Endodermal cell (in vitro differentiated cells): ENCODE measurements around the gene ANKFN1. TPM values are rescaled to one million over a fixed set of nuclear protein-coding genes. Genes with fewer than 3 reads are reported as not detected.

Experiments
- DNase-seq: peaks from one replicate; pipeline ENCODE4 v3.0.0-alpha.2; 2017
- H3K27ac ChIP-seq: 2 replicates; pipeline ENCODE4 v1.5.1; 2013; ENCODE audit warnings: mild to moderate bottlenecking, low read depth, low read length, moderate library complexity
- H3K27me3 ChIP-seq: 2 replicates; pipeline ENCODE4 v1.6.1; 2013; ENCODE audit warnings: mild to moderate bottlenecking, low read length, moderate library complexity; ENCODE audit not compliant: insufficient read depth, control insufficient read depth, poor library complexity, severe bottlenecking
- H3K36me3 ChIP-seq: 2 replicates; pipeline ENCODE4 v1.7.0; 2013; ENCODE audit warnings: mild to moderate bottlenecking, low read length, moderate library complexity; ENCODE audit not compliant: control insufficient read depth, insufficient read depth
- H3K4me1 ChIP-seq: one replicate; pipeline ENCODE4 v1.7.0; 2013; ENCODE audit warnings: low read length; ENCODE audit not compliant: control insufficient read depth, insufficient read depth
- H3K4me3 ChIP-seq: 2 replicates; pipeline ENCODE4 v1.5.1; 2013; ENCODE audit warnings: mild to moderate bottlenecking, low read length, moderate library complexity
- H3K9ac ChIP-seq: 2 replicates; pipeline ENCODE4 v1.6.1; 2013; ENCODE audit warnings: mild to moderate bottlenecking, low read length, moderate library complexity; ENCODE audit not compliant: poor library complexity, severe bottlenecking; ENCODE audit errors: extremely low read depth
- H3K9me3 ChIP-seq: 2 replicates; pipeline ENCODE4 v1.6.1; 2013; ENCODE audit warnings: mild to moderate bottlenecking, low read length, moderate library complexity; ENCODE audit not compliant: control insufficient read depth
- H3K27ac Mint-ChIP-seq: 2 replicates; pipeline ENCODE4 v1.8.0; 2020; ENCODE audit warnings: mixed read lengths
- H3K27me3 Mint-ChIP-seq: 2 replicates; pipeline ENCODE4 v1.8.0; 2021; ENCODE audit warnings: mild to moderate bottlenecking, mixed read lengths; ENCODE audit not compliant: insufficient read depth
- H3K36me3 Mint-ChIP-seq: 2 replicates; pipeline ENCODE4 v1.8.0; 2020; ENCODE audit warnings: low read depth, mixed read lengths
- H3K4me1 Mint-ChIP-seq: 2 replicates; pipeline ENCODE4 v1.8.0; 2020; ENCODE audit warnings: mixed read lengths
- H3K4me3 Mint-ChIP-seq: 2 replicates; pipeline ENCODE4 v1.8.0; 2020; ENCODE audit warnings: mild to moderate bottlenecking, moderate library complexity, mixed read lengths
- H3K9me3 Mint-ChIP-seq: 2 replicates; pipeline ENCODE4 v1.8.0; 2020; ENCODE audit warnings: mild to moderate bottlenecking, mixed read lengths
- CTCF ChIP-seq: fragments of 200-600 bp; sonication (generic); conservative IDR thresholded peaks from 2 replicates; pipeline ENCODE4 v1.5.0; 2021; ENCODE audit warnings: antibody characterized with exemption, mild to moderate bottlenecking
- WGBS, 2 experiments: methylation state at CpG; one replicate each; pipeline versions ENCODE4 v1.1.5 to v1.1.7; 2013; ENCODE audit warnings: missing lambda C conversion rate in 2 of 2, mixed read lengths in 1 of 2; ENCODE audit not compliant: insufficient coverage in 1 of 2, insufficient read length in 1 of 2; 5-methylcytosine and 5-hydroxymethylcytosine counted together
- long read RNA-seq, 4 experiments: library from polyadenylated mRNA in 2 of 4; library from RNA in 1 of 4; library from capped mRNA in 1 of 4; stranded (forward) in 3 of 4; unstranded in 1 of 4; transcript quantifications; one replicate each; pipeline ENCODE4 v2.0.0, GENCODE V29; 2020 to 2021; ENCODE audit warnings: inconsistent platforms in 1 of 4
- polyA plus RNA-seq, 2 experiments: library from polyadenylated mRNA; stranded (reverse); fragments of 50-300 nt; gene quantifications; one replicate each; pipeline ENCODE4 v1.2.3, GENCODE V29; 2013
- total RNA-seq, 2 donors: library from RNA; stranded (reverse); fragmentation: NEBNext Ultra II Directional in 1 of 2; extraction: Animal tissue kit (Norgen Biotek cat#: 25700) in 1 of 2; gene quantifications; 2 replicates in 1 of 2; 3 replicates in 1 of 2; pipeline ENCODE4 v1.2.1, GENCODE V29; 2021

Gene ANKFN1
- total RNA-seq = not detected
- 0.75 TPM for polyA plus RNA-seq (2013, experiment 1 of 2)
- polyA plus RNA-seq (2013, experiment 2 of 2) = 0.91 TPM
- long read RNA-seq, experiment 1 = 0 reads
- long read RNA-seq, experiment 2 = 0 reads
- long read RNA-seq, experiment 3, partial matches to known transcripts = 0 of 1 reads
- long read RNA-seq, experiment 3, other reads (novel, unspliced or antisense) = 1 of 1 reads
- long read RNA-seq, experiment 4 = 0 reads

GRCh38 chr17:56152874-56153602 is at the start of gene ANKFN1:
ANKFN1 (plus strand) TSS chr17:56153475; CDS start chr17:56212668, 59,193 bp downstream.
- no peak for DNase-seq
- no peaks in the 10 kb centered on the region for H3K36me3 Mint-ChIP-seq

GRCh38 chr17:56108811-56109284 is 44.4 kb upstream of the ANKFN1 start:
- Histone ChIP-seq H3K36me3 (no peaks in the 10 kb centered on the region), H3K9me3 (no peaks in the 10 kb centered on the region)
- DNase-seq = no peak

More at GRCh38 chr17:56152874-56153602, at the start of gene ANKFN1:
- Mint-ChIP-seq H3K9me3 (peaks cover 5% of the 10 kb centered on the region), H3K4me3 (no peak within 1 kb of the TSS), H3K27me3 (peaks cover 19% of the 10 kb centered on the region), H3K27ac (no peak within 1 kb of the TSS), H3K4me1 (peaks cover 14% of the 10 kb centered on the region)
- H3K9me3 ChIP-seq = peaks cover 12% of the 10 kb centered on the region
- WGBS, 2 experiments = 76 to 85% methylated on average over 9 to 11 of the region's 11 CpGs
- peaks cover 5% of the 10 kb centered on the region for H3K4me1 ChIP-seq
- H3K36me3 ChIP-seq = no peaks in the 10 kb centered on the region
- H3K27me3 ChIP-seq = no peaks in the 10 kb centered on the region
- no peak within 1 kb of the TSS for H3K4me3 ChIP-seq
- no peak within 1 kb of the TSS for H3K9ac ChIP-seq
- TF ChIP-seq CTCF = no peak
- peak within 1 kb of the TSS; percentile 64 for H3K27ac ChIP-seq

GRCh38 chr17:56109836-56110235 is 43.4 kb upstream of the ANKFN1 start:
- Mint-ChIP-seq H3K36me3 (no peaks in the 10 kb centered on the region), H3K9me3 (no peaks in the 10 kb centered on the region), H3K27ac (no peak overlapping the region), H3K4me3 (no peak overlapping the region), H3K27me3 (no peaks in the 10 kb centered on the region), H3K4me1 (peaks cover 11% of the 10 kb centered on the region)
- peak; percentile 30 for DNase-seq
- H3K27me3 ChIP-seq = no peaks in the 10 kb centered on the region
- H3K36me3 ChIP-seq = no peaks in the 10 kb centered on the region
- no peak overlapping the region for H3K9ac ChIP-seq
- WGBS, 2 experiments = 87 to 89% methylated on average over 3 of the region's 3 CpGs
- no peak overlapping the region for H3K4me3 ChIP-seq
- H3K27ac ChIP-seq = no peak overlapping the region
- no peak for TF ChIP-seq CTCF
- no peaks in the 10 kb centered on the region for H3K9me3 ChIP-seq
- no peaks in the 10 kb centered on the region for H3K4me1 ChIP-seq

More at GRCh38 chr17:56108811-56109284, 44.4 kb upstream of the ANKFN1 start:
- H3K4me3 Mint-ChIP-seq = no peak overlapping the region
- H3K27me3 ChIP-seq = no peaks in the 10 kb centered on the region
- no peak overlapping the region for H3K4me3 ChIP-seq
- H3K4me1 ChIP-seq = no peaks in the 10 kb centered on the region
- TF ChIP-seq CTCF = no peak
- H3K9me3 Mint-ChIP-seq = no peaks in the 10 kb centered on the region
- H3K27me3 Mint-ChIP-seq = no peaks in the 10 kb centered on the region
- H3K4me1 Mint-ChIP-seq = peaks cover 11% of the 10 kb centered on the region
- H3K36me3 Mint-ChIP-seq = no peaks in the 10 kb centered on the region
- no peak overlapping the region for H3K27ac Mint-ChIP-seq
- no peak overlapping the region for H3K9ac ChIP-seq
- H3K27ac ChIP-seq = no peak overlapping the region
- WGBS, 2 experiments = 91 to 100% methylated on average over 1 to 2 of the region's 2 CpGs
